Measurements from ENCODE around the gene DLX2. TPM values are rescaled to one million over a fixed set of nuclear protein-coding genes. Genes with fewer than 3 reads are reported as not detected.

DLX2 gene
- total RNA-seq, 2 experiments from 2014 or later, result not detected

DNA sequence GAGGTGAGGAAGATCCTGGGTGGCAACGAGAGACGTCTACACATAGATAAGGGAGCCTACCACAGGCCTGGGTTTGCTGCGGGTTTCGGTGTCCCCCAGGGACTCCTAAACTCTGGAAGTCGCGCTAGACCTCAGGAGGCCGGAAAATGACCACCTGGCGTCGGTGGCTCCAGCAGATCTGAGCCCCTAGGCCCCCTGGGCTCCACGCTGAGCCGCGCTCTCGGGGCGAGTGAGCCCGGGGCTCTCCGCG lies 18.4 kb downstream of the DLX2 start:
- peaks cover 58% of the 10 kb centered on the region for H3K4me1 Mint-ChIP-seq (ENCODE audit: low read depth)
- ChIA-PET CTCF (interaction anchor here (1.7 to 8.6 kb wide), 2 partner anchors 20 to 378 kb away, joined by 5 to 88 read pairs; partner anchors contain the start of gene DLX2), POLR2A (no interaction called here)
- H3K9me3 Mint-ChIP-seq, result no peaks in the 10 kb centered on the region
- intact Hi-C loops (cut with micrococcal nuclease), result loop anchor here (10.0 kb wide), 1 partner anchor 1370 kb away; the partner anchor contains the start of gene SP5
- H3K36me3 Mint-ChIP-seq, result peaks cover 13% of the 10 kb centered on the region
- no peak for DNase-seq
- H3K4me3 Mint-ChIP-seq, result peak overlapping the region; percentile 75
- no peak overlapping the region for H3K27ac Mint-ChIP-seq
- peaks cover 92% of the 10 kb centered on the region for H3K27me3 Mint-ChIP-seq

DNA sequence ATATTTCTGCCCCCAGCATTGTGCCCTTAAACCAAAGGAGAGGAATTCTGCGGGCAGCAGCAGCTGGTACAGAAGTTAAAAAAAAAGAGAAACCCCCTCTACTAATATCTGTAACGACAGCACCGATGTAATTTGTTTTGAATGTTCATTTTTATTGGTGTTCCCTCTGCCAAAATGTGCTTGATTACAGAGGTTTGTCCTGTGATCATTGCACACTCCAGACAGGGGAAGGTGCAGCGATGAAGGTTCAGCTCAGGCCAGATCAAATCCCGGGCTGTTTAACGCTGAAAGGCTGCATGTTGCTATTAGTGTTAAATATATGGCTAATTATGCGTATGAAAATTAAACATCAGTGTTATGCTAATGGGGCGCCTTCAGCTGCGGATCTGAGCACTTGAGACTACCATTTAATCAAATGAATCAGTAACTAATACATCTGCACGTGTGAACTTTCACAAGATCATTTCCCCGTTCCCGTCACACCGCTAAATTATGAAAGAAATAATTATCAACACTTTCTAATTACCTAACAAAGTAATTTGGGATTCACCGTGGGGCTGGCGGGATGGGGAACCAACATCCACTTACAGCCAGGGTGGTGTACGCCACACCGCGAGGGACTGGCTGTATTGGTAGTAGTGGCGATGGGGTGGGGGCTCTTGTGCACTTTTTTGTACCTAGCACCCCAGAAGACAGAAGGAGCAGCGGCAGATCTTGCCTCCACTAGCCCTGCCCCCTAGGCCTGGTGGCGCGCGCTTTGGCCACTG lies 18.9 kb downstream of the DLX2 start:
- ChIA-PET CTCF (interaction anchor here (0.7 to 8.6 kb wide), 3 partner anchors 16 to 378 kb away, joined by 3 to 88 read pairs (median 5); partner anchors contain the start of gene DLX2), POLR2A (no interaction called here)
- Mint-ChIP-seq H3K27me3 (peaks cover 93% of the 10 kb centered on the region), H3K4me1 (ENCODE audit: low read depth) (peaks cover 58% of the 10 kb centered on the region), H3K4me3 (peak overlapping the region; percentile 75), H3K27ac (no peak overlapping the region), H3K36me3 (peaks cover 13% of the 10 kb centered on the region), H3K9me3 (no peaks in the 10 kb centered on the region)
- peak; percentile 21 for DNase-seq
- intact Hi-C loops (cut with micrococcal nuclease), result loop anchor here (10.0 kb wide), 1 partner anchor 1369 kb away; the partner anchor contains the start of gene SP5

DNA sequence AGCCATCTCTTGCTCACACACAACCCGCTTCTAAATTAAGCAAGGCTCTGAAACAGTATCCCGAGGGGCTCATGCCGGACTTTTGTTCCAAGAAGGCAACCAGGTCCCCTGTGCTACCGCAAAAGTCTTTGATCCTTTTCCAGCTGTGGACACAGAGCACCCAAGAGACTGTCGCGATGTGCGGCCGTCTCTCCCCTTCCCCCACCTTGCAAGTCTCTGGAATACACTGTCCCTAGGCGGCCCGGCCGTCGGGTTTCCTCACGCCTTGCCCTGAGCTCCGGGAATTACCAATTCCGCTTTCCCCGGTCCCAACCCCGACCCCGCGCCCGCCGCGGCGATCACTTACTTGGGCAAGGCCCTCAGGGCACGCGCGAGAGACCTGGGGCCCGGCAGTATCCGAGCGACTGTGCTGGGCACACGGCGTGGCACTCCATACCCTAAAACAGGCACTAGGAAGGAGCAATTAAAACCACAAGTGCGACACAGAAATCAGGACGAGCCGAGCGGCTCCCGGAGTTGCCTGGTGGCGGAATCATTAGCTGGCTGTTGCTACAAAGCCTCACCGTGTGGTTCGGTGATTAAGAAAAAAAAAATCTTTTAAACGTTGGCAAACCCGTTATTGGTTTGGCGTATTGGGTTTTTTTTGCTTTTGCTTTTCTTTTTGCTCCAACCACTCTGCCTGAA lies 19.6 kb downstream of the DLX2 start:
- intact Hi-C loops (cut with micrococcal nuclease), result loop anchor here (10.0 kb wide), 1 partner anchor 1368 kb away; the partner anchor contains the start of gene SP5
- POLR2A ChIA-PET, result no interaction called here
- peaks cover 53% of the 10 kb centered on the region for H3K4me1 Mint-ChIP-seq (ENCODE audit: low read depth)

DNA sequence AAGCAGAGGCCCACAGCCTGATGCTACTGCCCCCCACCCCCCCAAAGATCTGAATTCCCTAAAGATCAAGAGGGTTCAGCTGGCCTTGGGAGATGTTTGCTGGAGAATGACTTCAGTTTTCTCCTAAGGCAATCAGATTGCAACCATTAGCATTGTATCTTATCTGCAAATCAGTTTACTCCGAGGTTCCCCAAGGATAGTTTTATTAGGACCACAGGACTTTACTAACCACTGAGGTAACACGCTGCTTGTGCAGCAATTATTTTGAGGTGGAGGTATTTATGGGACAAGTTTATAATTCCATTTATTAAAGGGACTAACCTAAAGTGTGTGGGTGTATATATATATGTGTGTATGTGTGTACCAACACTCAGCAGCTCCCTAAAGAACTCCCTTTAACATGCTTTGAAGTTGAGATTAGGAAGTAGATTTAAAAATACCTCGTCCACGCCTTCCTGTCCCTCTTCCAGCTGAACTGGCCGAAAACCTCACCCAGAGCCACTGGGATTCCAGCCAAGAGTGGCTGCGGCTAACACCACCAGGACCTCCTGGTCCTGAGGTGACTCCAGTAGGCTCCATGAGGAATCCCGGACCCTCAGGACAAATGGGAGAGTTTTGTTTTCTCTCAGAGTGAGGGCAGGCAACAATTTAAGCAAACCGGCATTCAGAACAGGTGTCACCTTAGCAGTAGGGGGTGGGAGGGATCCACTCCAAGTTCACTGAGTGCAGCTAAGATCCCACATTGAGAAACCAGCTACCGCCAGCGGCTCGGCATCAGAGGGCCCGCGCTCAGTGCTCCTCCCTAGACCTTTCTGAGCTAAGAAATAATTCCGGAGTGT lies 20.4 kb downstream of the DLX2 start:
- H3K27me3 Mint-ChIP-seq, result peaks cover 83% of the 10 kb centered on the region
- ChIA-PET POLR2A (no interaction called here), CTCF (interaction anchor here (1.2 to 8.6 kb wide), 3 partner anchors 22 to 376 kb away, joined by 3 to 88 read pairs (median 5); partner anchors contain the start of gene DLX2)
- H3K4me3 Mint-ChIP-seq, result no peak overlapping the region
- no peaks in the 10 kb centered on the region for H3K9me3 Mint-ChIP-seq
- intact Hi-C loops (cut with micrococcal nuclease), result loop anchor here (10.0 kb wide), 1 partner anchor 1368 kb away; the partner anchor contains the start of gene SP5
- H3K27ac Mint-ChIP-seq, result no peak overlapping the region
- no peak for DNase-seq
- H3K4me1 Mint-ChIP-seq (ENCODE audit: low read depth), result peaks cover 46% of the 10 kb centered on the region
- H3K36me3 Mint-ChIP-seq, result peaks cover 11% of the 10 kb centered on the region

More for the DNA sequence above, 19.6 kb downstream of the DLX2 start:
- Mint-ChIP-seq H3K4me3 (peak overlapping the region; percentile 75), H3K27ac (peak overlapping the region; percentile 6), H3K9me3 (no peaks in the 10 kb centered on the region), H3K36me3 (peaks cover 13% of the 10 kb centered on the region), H3K27me3 (peaks cover 88% of the 10 kb centered on the region)
- DNase-seq, result no peak
- CTCF ChIA-PET, result interaction anchor here (0.7 to 8.6 kb wide), 4 partner anchors 17 to 377 kb away, joined by 3 to 88 read pairs (median 4); partner anchors contain the start of gene DLX2

DNA sequence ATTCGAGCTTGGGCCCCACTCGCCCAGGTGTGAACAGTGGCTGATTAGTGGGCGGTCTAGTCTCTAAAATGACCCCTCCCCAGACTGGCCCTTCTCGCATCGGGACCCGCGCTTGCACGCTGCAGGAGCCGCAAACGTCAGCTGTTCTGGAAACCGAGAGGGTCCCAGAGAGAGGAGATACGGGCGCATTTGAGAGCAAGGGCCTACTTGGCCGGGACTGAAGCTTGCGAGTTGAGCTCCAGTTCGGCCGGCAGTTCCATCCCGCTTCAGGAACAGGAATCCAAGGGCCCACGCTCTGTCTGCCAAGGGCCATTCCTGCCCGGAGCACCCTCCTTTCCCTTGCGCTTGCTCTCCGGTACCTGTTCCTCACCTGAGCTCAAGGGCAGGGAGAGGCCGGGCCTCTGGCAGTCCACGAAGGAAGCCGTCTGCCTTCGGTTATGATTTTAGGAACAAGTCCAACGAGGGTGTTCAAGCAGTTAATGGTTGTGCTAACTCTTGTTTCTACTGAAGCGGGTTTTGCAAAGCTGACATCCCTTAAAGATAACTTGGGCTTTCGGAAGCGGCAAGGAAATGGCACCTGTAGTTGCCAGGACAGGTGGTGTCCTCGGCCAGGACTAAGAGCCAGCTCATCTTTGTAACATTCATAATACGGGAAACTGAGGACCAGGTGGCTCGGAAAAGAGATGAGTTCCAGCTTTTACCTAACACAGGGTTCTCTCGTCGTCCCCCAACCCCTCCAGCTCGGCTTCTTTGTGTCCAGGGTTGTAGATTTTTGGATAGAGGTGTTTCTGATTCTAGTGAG lies 21.3 kb downstream of the DLX2 start:
- H3K4me3 Mint-ChIP-seq, result no peak overlapping the region
- DNase-seq, result no peak

DNA sequence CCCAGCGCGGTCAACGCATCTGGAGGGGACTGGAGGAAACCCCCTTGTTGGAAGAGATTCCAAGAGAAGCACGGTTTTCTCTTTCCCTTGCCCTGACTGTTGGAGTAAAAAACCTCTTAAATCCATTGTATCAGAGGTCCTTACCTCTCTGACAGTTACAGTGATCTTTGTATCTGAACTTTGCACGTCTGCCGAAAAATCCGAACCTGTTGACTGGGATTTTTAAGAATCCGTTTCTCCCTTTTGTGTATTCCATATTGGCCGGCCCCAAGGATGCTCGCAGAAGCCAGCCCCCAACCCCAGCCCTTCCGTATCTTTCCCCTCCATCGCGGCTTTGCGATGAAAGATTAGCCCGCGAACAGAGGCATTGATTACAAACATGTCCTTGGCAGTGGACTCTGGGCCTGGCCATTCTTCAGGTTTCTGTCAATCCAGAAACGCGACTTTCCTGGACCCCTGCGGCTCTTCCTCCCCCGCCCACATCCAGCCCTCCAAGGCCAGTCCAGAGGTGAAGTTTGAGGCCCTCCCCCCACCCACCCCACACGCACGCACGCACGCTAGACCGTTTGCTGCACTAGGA lies 22.0 kb downstream of the DLX2 start:
- ChIA-PET POLR2A (no interaction called here), CTCF (interaction anchor here (8.6 kb wide), 1 partner anchor 23 kb away, joined by 88 read pairs; the partner anchor contains the start of gene DLX2)
- no peak overlapping the region for H3K27ac Mint-ChIP-seq
- no peaks in the 10 kb centered on the region for H3K9me3 Mint-ChIP-seq
- H3K4me1 Mint-ChIP-seq (ENCODE audit: low read depth), result peaks cover 31% of the 10 kb centered on the region
- peaks cover 10% of the 10 kb centered on the region for H3K36me3 Mint-ChIP-seq
- peaks cover 72% of the 10 kb centered on the region for H3K27me3 Mint-ChIP-seq
- DNase-seq, result no peak
- intact Hi-C loops (cut with micrococcal nuclease), result loop anchor here (10.0 kb wide), 1 partner anchor 1366 kb away; the partner anchor contains the start of gene SP5
- H3K4me3 Mint-ChIP-seq, result peak overlapping the region; percentile 28

More for the DNA sequence above, 21.3 kb downstream of the DLX2 start:
- Mint-ChIP-seq H3K27ac (no peak overlapping the region), H3K9me3 (no peaks in the 10 kb centered on the region), H3K27me3 (peaks cover 75% of the 10 kb centered on the region), H3K36me3 (peaks cover 11% of the 10 kb centered on the region), H3K4me1 (ENCODE audit: low read depth) (peaks cover 37% of the 10 kb centered on the region)
- CTCF ChIA-PET, result interaction anchor here (8.6 kb wide), 1 partner anchor 23 kb away, joined by 88 read pairs; the partner anchor contains the start of gene DLX2
- POLR2A ChIA-PET, result no interaction called here
- intact Hi-C loops (cut with micrococcal nuclease), result loop anchor here (10.0 kb wide), 1 partner anchor 1367 kb away; the partner anchor contains the start of gene SP5

DNA sequence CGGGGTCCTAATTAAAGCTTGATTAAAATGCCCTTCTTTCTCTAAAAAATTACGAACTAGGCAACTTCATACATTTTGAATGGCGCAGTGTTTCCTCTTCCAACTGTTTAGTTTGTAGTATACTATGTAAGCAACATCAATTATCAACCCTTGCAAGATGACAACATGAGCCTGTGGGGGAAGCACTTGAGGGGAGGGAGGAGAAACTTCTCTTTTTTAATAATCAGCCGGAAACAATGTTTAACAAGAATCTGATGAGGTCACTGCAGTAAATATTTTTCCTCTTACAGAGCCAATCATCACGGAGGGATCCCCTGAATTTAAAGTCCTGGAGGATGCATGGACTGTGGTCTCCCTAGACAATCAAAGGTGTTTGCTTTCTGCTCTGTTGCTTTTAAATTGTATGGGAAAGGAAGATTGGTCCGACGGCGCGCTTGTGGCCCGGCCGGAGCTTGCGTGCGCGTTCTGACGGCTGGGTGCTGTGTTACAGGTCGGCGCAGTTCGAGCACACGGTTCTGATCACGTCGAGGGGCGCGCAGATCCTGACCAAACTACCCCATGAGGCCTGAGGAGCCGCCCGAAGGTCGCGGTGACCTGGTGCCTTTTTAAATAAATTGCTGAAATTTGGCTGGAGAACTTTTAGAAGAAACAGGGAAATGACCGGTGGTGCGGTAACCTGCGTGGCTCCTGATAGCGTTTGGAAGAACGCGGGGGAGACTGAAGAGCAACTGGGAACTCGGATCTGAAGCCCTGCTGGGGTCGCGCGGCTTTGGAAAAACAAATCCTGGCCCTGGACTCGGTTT lies 22.7 kb downstream of the DLX2 start:
- H3K9me3 Mint-ChIP-seq, result no peaks in the 10 kb centered on the region
- H3K27me3 Mint-ChIP-seq, result peaks cover 67% of the 10 kb centered on the region
- no peak overlapping the region for H3K4me3 Mint-ChIP-seq
- POLR2A ChIA-PET, result no interaction called here
- intact Hi-C loops (cut with micrococcal nuclease), result loop anchor here (10.0 kb wide), 1 partner anchor 1365 kb away; the partner anchor contains the start of gene SP5
- DNase-seq, result no peak
- H3K4me1 Mint-ChIP-seq (ENCODE audit: low read depth), result peaks cover 25% of the 10 kb centered on the region
- peaks cover 5% of the 10 kb centered on the region for H3K36me3 Mint-ChIP-seq
- no peak overlapping the region for H3K27ac Mint-ChIP-seq
- CTCF ChIA-PET, result interaction anchor here (0.5 to 1.2 kb wide), 2 partner anchors 12 to 29 kb away, joined by 3 to 5 read pairs; no protein-coding TSS in a partner anchor

DNA sequence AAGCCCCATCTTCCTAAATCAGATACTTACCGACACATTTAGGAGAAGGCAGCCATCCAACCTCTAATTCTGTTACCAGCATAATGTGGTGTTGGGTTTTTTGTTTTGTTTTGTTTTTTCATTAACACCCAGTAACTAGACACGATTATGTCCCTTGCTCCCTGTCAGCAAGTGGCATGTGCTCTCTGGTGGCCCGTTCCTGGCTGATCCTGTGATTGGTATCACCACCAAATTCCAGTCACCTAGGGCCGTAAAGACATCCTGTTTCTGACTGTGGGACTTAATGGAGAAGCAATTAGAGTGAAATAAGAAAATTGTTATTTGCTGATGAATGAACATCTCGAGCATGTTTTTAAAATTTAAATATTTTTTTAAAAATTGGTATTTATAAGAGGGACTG lies 23.3 kb downstream of the DLX2 start:
- Mint-ChIP-seq H3K4me1 (ENCODE audit: low read depth) (peaks cover 23% of the 10 kb centered on the region), H3K9me3 (no peaks in the 10 kb centered on the region), H3K27ac (no peak overlapping the region), H3K27me3 (peaks cover 62% of the 10 kb centered on the region), H3K36me3 (peaks cover 5% of the 10 kb centered on the region), H3K4me3 (no peak overlapping the region)
- ChIA-PET POLR2A (no interaction called here), CTCF (interaction anchor here (1.2 kb wide), 1 partner anchor 12 kb away, joined by 5 read pairs; no protein-coding TSS in a partner anchor)
- no peak for DNase-seq
- intact Hi-C loops (cut with micrococcal nuclease), result no loop called here

DNA sequence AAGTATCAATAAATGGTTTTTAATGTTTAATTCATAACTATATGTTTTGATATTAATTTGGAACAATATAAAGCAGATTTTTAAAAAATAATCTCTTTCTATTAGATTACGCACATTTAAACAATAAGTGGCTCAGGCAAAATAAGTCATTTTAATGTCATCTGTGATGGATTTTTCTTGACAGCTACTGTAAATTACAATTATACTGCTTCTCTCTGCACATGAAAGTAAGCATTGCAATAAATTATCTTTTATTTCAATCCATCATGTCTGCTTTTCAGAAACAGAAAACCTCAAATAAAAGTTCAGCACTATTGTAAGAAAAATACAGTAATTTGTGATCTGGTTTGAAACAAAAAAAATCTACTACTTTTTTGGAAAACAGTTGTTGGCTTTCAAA lies 28.4 kb downstream of the DLX2 start:
- Mint-ChIP-seq H3K4me3 (no peak overlapping the region), H3K4me1 (ENCODE audit: low read depth) (no peaks in the 10 kb centered on the region), H3K9me3 (no peaks in the 10 kb centered on the region), H3K27ac (no peak overlapping the region), H3K36me3 (peaks cover 8% of the 10 kb centered on the region), H3K27me3 (peaks cover 14% of the 10 kb centered on the region)
- ChIA-PET POLR2A (no interaction called here), CTCF (no interaction called here)
- intact Hi-C loops (cut with micrococcal nuclease), result no loop called here
- no peak for DNase-seq

DNA sequence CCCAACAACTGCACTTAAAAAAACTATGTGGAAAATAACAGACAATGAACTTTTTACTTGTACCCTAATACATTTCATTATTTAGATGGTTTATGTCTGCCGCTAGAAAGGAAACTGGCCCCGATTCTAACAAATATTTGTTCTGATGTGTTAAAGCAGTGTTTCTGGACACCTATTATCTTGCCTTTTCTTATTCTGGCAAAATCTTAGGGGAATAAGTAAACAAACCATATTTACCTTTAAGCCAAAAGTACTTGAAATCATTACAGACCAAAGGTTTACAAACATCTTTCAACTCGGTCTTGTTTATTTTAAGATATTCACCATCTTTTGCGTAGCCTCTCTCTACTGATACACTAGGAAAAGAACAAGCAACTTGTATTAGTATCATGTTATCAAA lies 29.2 kb downstream of the DLX2 start:
- peaks cover 10% of the 10 kb centered on the region for H3K27me3 Mint-ChIP-seq
- intact Hi-C loops (cut with micrococcal nuclease), result no loop called here
- CTCF ChIA-PET, result no interaction called here

More for the DNA sequence above, 29.2 kb downstream of the DLX2 start:
- Mint-ChIP-seq H3K36me3 (peaks cover 11% of the 10 kb centered on the region), H3K4me1 (ENCODE audit: low read depth) (no peaks in the 10 kb centered on the region), H3K9me3 (no peaks in the 10 kb centered on the region), H3K27ac (no peak overlapping the region), H3K4me3 (no peak overlapping the region)
- no peak for DNase-seq
- POLR2A ChIA-PET, result no interaction called here

Data from activated CD4-positive, alpha-beta memory T cell treated with anti-CD3 and anti-CD28 coated beads for 36 hours (primary cell).